ENCODE results near the gene PPM1J. TPM values are rescaled to one million over a fixed set of nuclear protein-coding genes. Genes with fewer than 3 reads are reported as not detected.

PPM1J gene
- total RNA-seq, 1 donor from 2014 or later = 7.9 TPM

DNA sequence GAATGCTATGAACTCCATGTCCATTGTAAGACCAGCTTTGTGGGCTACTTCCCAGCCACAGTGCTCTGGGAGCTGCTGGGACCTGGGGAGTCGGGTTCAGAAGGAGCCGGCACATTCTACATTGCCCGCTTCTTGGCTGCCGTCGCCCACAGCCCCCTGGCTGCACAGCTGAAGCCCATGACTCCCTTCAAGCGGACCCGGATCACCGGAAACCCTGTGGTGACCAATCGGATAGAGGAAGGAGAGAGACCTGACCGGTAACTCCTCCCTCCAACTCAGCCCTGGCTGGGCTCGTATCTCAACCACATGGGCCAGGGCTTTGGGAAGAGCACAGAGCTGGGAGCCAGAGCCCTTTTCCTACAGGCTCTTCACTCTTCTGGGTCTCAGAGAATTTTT lies 25.3 kb downstream of the PPM1J start:
- DNase-seq (ENCODE audit: extremely low spot score in 2 of 2) = no peak
- H3K36me3 ChIP-seq = peaks cover 0 to 49% of the 10 kb centered on the region in 2 donors
- intact Hi-C loops (cut with DNase I) = no loop called here

DNA sequence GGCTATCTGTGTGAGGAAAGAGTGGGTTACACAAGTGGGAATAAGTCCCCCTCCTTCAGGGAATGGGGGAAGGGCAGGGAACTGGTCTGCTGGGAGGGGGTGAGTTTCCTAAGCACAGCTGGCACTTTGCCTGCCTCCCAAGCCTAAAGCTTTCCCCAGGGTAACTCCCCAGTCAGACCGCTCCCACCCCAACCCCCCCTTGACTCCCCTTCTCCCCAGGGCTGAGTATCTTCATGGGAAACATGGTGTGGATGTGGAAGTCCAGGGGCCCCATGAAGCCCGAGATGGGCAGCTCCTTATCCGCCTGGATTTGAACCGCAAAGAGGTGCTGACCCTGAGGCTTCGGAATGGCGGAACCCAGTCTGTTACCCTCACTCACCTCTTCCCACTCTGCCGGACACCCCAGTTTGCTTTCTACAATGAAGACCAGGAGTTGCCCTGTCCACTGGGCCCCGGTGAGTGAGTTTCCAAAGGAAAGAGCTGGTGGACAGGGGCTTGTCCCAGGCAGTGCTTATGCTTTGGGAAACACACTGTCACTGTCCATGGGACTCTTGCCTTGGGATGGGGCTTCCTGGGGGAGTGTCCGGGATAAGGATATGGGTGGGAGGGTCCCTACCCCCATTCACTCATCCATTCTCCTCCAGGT lies 25.8 kb downstream of the PPM1J start:
- intact Hi-C loops (cut with DNase I) = no loop called here
- Histone ChIP-seq H3K27me3 (no peaks in the 10 kb centered on the region), H3K9me3 (no peaks in the 10 kb centered on the region), H3K4me1 (peaks cover 24% of the 10 kb centered on the region), H3K36me3 (peaks cover 0 to 44% of the 10 kb centered on the region in 2 donors), H3K4me3 (no peak overlapping the region), H3K27ac (no peak overlapping the region)
- no peak for TF ChIP-seq POLR2A (IDR thresholded peaks at IDR 0.05)
- TF ChIP-seq, protein P1, sequence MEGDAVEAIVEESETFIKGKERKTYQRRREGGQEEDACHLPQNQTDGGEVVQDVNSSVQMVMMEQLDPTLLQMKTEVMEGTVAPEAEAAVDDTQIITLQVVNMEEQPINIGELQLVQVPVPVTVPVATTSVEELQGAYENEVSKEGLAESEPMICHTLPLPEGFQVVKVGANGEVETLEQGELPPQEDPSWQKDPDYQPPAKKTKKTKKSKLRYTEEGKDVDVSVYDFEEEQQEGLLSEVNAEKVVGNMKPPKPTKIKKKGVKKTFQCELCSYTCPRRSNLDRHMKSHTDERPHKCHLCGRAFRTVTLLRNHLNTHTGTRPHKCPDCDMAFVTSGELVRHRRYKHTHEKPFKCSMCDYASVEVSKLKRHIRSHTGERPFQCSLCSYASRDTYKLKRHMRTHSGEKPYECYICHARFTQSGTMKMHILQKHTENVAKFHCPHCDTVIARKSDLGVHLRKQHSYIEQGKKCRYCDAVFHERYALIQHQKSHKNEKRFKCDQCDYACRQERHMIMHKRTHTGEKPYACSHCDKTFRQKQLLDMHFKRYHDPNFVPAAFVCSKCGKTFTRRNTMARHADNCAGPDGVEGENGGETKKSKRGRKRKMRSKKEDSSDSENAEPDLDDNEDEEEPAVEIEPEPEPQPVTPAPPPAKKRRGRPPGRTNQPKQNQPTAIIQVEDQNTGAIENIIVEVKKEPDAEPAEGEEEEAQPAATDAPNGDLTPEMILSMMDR (IDR thresholded peaks at IDR 0.05) = no peak
- TF ChIP-seq POLR2AphosphoS5 (IDR thresholded peaks at IDR 0.05; ENCODE audit: insufficient read depth in 1 of 2, low read depth in 1 of 2) = no peak
- DNase-seq (ENCODE audit: extremely low spot score in 2 of 2) = no peak

More for the DNA sequence above, 25.3 kb downstream of the PPM1J start:
- TF ChIP-seq, protein P1 (IDR thresholded peaks at IDR 0.05) = no peak
- Histone ChIP-seq H3K4me1 (peaks cover 24% of the 10 kb centered on the region), H3K9me3 (no peaks in the 10 kb centered on the region), H3K27me3 (no peaks in the 10 kb centered on the region), H3K4me3 (no peak overlapping the region), H3K27ac (no peak overlapping the region)

DNA sequence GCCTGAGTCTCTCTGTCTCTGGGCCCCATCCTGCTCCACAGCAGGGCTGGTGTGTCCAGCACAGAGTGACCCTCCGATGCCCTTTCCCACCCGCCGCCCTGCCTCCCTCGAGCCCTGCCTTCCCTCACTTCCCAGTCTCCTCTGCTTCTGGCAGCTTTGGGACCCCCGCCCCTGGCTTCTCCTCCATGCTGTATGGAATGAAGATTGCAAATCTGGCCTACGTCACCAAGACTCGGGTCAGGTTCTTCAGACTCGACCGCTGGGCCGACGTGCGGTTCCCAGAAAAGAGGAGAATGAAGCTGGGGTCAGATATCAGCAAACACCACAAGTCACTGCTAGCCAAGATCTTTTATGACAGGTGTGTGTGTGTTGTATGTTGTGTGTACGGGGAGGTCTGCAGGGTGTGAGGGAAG lies 26.3 kb downstream of the PPM1J start:
- peak in 1 of 2 donors; percentile 86 for DNase-seq (ENCODE audit: extremely low spot score in 2 of 2)
- Histone ChIP-seq H3K27ac (peak overlapping the region; percentile 39), H3K4me3 (no peak overlapping the region)

DNA sequence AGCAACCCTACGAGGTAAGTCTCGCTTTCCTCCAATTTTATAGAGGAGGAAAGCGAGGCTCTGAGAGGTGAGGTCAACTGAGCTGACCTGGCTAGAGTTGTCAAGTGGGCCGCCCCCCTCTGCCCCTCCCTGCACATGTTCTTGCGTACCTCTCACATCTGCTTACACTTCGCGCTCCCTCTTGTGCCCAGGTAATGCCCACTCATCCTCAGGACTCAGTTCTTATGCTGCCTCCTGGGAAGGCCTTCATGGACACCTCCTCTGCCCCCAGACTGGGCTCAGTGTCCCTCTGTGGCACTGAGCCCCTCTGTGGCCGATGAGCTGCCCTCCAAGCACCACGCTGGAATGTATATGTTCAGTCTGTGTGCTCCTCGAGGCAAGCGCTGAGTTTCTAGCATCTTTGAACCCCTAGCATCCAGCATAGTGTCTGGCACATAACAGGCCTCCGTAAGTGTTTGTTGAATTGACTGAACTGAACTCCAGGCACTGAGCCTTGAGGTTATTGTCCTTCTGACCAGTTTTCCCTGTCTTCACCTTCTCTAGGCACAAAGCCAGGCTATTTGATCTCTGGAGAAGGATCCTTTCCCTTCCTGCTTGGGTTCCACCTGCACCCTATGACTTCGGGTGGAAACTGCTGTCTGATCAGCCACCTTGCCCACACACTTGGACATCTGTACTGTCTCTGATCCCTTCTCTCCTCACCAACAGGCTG lies 27.2 kb downstream of the PPM1J start:
- Histone ChIP-seq H3K4me1 (peaks cover 24% of the 10 kb centered on the region), H3K9me3 (no peaks in the 10 kb centered on the region), H3K4me3 (no peak overlapping the region), H3K36me3 (peaks cover 0 to 30% of the 10 kb centered on the region in 2 donors), H3K27me3 (no peaks in the 10 kb centered on the region), H3K27ac (peak overlapping the region; percentile 39)
- TF ChIP-seq POLR2A (IDR thresholded peaks at IDR 0.05) (no peak), POLR2AphosphoS5 (IDR thresholded peaks at IDR 0.05; ENCODE audit: insufficient read depth in 1 of 2, low read depth in 1 of 2) (no peak)
- TF ChIP-seq, protein P1 (IDR thresholded peaks at IDR 0.05) = no peak
- intact Hi-C loops (cut with DNase I) = no loop called here
- no peak for DNase-seq (ENCODE audit: extremely low spot score in 2 of 2)

More for the DNA sequence above, 26.3 kb downstream of the PPM1J start:
- Histone ChIP-seq H3K9me3 (no peaks in the 10 kb centered on the region), H3K36me3 (peaks cover 0 to 39% of the 10 kb centered on the region in 2 donors), H3K27me3 (no peaks in the 10 kb centered on the region), H3K4me1 (peaks cover 24% of the 10 kb centered on the region)
- intact Hi-C loops (cut with DNase I) = no loop called here
- TF ChIP-seq, protein P1 (IDR thresholded peaks at IDR 0.05) = no peak

DNA sequence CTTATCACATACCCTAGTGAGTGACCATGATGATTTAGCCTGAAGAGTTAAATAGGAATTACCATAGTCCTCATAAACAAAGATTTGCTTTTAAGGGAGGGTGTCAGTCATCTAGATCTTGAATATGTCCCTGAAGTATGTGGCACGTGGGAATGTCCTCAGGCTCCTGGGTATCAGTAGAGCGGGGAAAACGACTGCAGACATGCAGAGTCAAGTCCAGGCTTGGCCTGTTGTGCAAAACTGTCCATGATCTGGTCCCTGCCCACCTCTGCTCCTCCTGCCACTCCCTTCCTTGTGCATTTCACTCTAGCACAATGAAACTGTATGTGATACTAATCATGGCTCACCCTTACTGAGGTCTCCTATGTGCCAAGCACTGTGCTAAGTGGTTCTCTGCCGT lies 27.8 kb downstream of the PPM1J start:
- Histone ChIP-seq H3K9me3 (no peaks in the 10 kb centered on the region), H3K27ac (peak overlapping the region; percentile 39), H3K36me3 (peaks cover 0 to 24% of the 10 kb centered on the region in 2 donors), H3K4me1 (peaks cover 24% of the 10 kb centered on the region), H3K27me3 (no peaks in the 10 kb centered on the region), H3K4me3 (no peak overlapping the region)
- DNase-seq (ENCODE audit: extremely low spot score in 2 of 2) = no peak
- no peak for TF ChIP-seq POLR2A (IDR thresholded peaks at IDR 0.05)
- TF ChIP-seq POLR2AphosphoS5 (IDR thresholded peaks at IDR 0.05; ENCODE audit: insufficient read depth in 1 of 2, low read depth in 1 of 2) = peak in 1 of 2 donors; percentile 63
- intact Hi-C loops (cut with DNase I) = no loop called here
